ENCODE data around the gene NBPF3.

DNA sequence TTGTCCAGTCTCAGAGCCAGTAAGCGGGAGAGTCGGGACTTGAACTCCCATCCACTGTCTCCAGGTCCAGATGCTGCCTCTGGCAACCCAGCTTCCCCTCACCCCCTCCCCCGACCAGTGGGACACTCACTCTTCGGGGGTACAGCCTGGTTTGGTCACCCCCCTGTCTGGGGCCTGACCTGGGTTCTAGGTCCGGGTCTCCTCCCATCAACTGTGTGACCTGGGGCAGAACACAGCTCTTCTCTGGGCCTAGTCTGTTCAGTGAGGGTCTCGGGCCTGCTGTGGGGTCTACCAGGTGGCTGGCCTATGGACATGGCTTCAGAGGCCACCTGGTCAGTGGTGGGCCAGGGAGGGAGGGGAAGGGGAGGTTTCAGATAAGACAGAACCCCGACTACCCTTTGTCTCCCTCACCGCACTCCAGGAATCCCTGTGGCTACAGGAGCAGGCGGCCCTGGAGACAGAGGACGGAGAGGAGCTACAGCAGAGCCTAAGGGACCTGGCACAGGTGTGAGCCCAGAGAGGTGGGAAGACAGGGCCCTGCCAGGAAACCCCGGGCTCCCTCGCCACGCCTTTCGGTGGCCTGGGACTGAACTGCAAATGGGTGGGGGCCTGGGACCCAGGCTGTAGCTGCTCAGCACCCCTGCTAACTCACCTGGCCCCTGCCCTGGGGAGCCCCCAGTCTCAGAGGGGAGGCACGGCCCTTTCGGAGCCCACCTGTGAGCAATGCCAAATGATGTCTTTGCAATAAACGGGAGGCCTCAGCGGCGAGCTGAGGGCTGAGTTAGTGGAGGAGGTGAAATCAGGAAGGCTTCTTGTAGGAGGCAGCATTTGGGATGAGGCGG, 4.1 kb upstream of the NBPF3 start:
- TF ChIP-seq, protein P1, sequence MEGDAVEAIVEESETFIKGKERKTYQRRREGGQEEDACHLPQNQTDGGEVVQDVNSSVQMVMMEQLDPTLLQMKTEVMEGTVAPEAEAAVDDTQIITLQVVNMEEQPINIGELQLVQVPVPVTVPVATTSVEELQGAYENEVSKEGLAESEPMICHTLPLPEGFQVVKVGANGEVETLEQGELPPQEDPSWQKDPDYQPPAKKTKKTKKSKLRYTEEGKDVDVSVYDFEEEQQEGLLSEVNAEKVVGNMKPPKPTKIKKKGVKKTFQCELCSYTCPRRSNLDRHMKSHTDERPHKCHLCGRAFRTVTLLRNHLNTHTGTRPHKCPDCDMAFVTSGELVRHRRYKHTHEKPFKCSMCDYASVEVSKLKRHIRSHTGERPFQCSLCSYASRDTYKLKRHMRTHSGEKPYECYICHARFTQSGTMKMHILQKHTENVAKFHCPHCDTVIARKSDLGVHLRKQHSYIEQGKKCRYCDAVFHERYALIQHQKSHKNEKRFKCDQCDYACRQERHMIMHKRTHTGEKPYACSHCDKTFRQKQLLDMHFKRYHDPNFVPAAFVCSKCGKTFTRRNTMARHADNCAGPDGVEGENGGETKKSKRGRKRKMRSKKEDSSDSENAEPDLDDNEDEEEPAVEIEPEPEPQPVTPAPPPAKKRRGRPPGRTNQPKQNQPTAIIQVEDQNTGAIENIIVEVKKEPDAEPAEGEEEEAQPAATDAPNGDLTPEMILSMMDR (IDR thresholded peaks at IDR 0.05) = no peak
- TF ChIP-seq EZH2 (IDR thresholded peaks at IDR 0.05) (no peak), EZH2phosphoT487 (IDR thresholded peaks at IDR 0.05) (no peak)

All from neural progenitor cell (in vitro differentiated cells).